Measurements from ENCODE around the gene PPP1R26.

GRCh38 chr9:135439916-135440315, 39.7 kb upstream of the PPP1R26 start:
- TF ChIP-seq POLR2A (IDR thresholded peaks at IDR 0.05; ENCODE audit: low read length) (no peak), GATA1 (IDR thresholded peaks at IDR 0.05; ENCODE audit: low read depth, low read length) (no peak)

Data from erythroblast (primary cell).